ENCODE results near the gene PER1. TPM values are rescaled to one million over a fixed set of nuclear protein-coding genes. Genes with fewer than 3 reads are reported as not detected.

The PER1 gene
- total and polyA plus RNA-seq, 2 of the 4 experiments (the other 2 are of a cell fraction) = 3.4 to 10.5 TPM

DNA sequence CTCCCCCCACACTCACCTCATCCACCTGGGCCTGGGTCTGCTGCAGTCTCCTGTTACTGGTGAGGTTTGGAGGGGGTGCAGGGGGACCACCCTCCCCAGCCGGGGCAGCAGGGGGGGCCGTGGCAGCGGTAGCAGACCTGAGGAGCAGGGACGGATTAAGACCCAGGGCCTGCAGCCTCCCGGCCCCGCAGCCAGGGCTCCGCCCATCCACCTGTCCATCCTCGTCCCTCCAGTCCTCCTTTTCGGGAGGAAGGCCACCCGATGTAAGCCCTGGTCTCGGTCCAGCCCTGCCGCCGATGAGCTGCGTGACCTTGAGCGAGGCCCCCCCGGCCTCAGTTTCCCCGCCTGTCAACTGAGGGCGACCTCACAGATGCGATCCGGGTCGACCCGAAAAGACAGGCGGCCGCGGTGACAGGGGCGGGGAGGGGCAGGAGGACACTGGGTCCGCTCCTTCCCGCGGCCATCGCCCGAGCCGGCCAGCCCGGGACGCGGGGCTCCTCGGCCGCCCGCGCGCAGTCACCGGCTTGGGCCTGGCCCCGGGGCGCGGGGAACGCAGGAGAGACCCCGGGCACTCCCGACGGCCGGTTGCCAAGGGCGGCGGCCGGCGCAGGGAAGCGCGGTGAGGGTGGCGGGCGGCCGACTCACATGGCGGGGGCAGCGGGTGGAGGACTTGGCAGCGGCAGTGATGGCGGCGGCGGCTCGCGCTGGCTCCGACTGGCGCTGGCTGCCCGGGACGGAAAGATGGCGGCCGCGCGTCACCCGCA is 10.2 kb upstream of the PER1 start, which contains the start of gene VAMP2:
VAMP2 (minus strand) TSS at position 716 of the 764 bp plus-strand sequence; CDS start at position 647, 69 bp downstream.
- no peak for TF ChIP-seq RCOR1 (IDR thresholded peaks at IDR 0.05; ENCODE audit: insufficient replicate concordance, low read length)
- no peak for TF ChIP-seq RFX5 (IDR thresholded peaks at IDR 0.05; ENCODE audit: low read depth, low read length)
- TF ChIP-seq POLR2A (IDR thresholded peaks at IDR 0.05; ENCODE audit: low read depth, low read length) = peak; percentile 83
- TF ChIP-seq BHLHE40 (IDR thresholded peaks at IDR 0.05; ENCODE audit: low read depth, low read length) = no peak
- TF ChIP-seq CHD1 (IDR thresholded peaks at IDR 0.05; ENCODE audit: low read depth, low read length) = peak; percentile 54; the same call in 1 of the 2 replicates
- no peak for TF ChIP-seq NFE2L2 (IDR thresholded peaks at IDR 0.05; ENCODE audit: low read depth, low read length)
- TF ChIP-seq SMC3 (IDR thresholded peaks at IDR 0.05; ENCODE audit: low read depth, low read length) = no peak
- peak; percentile 50; the same call in 1 of the 2 replicates for TF ChIP-seq MAZ (IDR thresholded peaks at IDR 0.05; ENCODE audit: borderline replicate concordance, low read depth, low read length)
- TF ChIP-seq ELK1 (IDR thresholded peaks at IDR 0.05; ENCODE audit: borderline replicate concordance, low read depth, low read length) = no peak
- TF ChIP-seq MAFK (IDR thresholded peaks at IDR 0.05; ENCODE audit: low read depth, low read length) = no peak
- peak; percentile 48; the same call in 1 of the 2 replicates for TF ChIP-seq MXI1 (IDR thresholded peaks at IDR 0.05; ENCODE audit: borderline replicate concordance, low read depth, low read length)
- DNase-seq = peak; percentile 50

More for the DNA sequence above, 10.2 kb upstream of the PER1 start, which contains the start of gene VAMP2:
- Histone ChIP-seq H3K4ac (ENCODE audit: low read depth, low read length) (peak within 1 kb of the TSS; percentile 86), H3K14ac (replicated peaks; ENCODE audit: low read depth, low read length) (peak within 1 kb of the TSS; percentile 87), H3K4me3 (ENCODE audit: insufficient read depth, low read depth, low read length) (peak within 1 kb of the TSS; percentile 99), H4K8ac (ENCODE audit: low read depth in 2 of 2, low read length in 2 of 2) (peak within 1 kb of the TSS; percentile 93 to 98), H3K18ac (ENCODE audit: low read depth, low read length) (peak within 1 kb of the TSS; percentile 89), H2AK5ac (ENCODE audit: low read depth, low read length) (peak within 1 kb of the TSS; percentile 98), H3K4me2 (ENCODE audit: low read depth, low read length) (peak within 1 kb of the TSS; percentile 96), H3K56ac (ENCODE audit: extremely low read depth, insufficient read depth, low read length) (peak within 1 kb of the TSS; percentile 10), H2AK9ac (replicated peaks; ENCODE audit: low read depth, low read length, poor library complexity) (peak within 1 kb of the TSS; percentile 99), H3K9ac (ENCODE audit: low read depth, low read length) (peak within 1 kb of the TSS; percentile 93), H3K23ac (ENCODE audit: low read depth, low read length) (peak within 1 kb of the TSS; percentile 94), H3K27me3 (ENCODE audit: control insufficient read depth, insufficient read depth, low read length) (no peaks in the 10 kb centered on the region), H3K27ac (ENCODE audit: insufficient read depth, low read length) (peak within 1 kb of the TSS; percentile 93), H3K79me1 (ENCODE audit: low read depth in 1 of 2, low read length in 2 of 2) (peaks cover 21 to 39% of the 10 kb centered on the region in 2 experiments), H2AFZ (replicated peaks; ENCODE audit: low read length, poor library complexity) (peak within 1 kb of the TSS; percentile 97), H2BK5ac (ENCODE audit: low read depth, low read length, poor library complexity, severe bottlenecking) (peak within 1 kb of the TSS; percentile 87), H2BK15ac (ENCODE audit: low read depth, low read length) (peak within 1 kb of the TSS; percentile 15; the same call in 1 of the 3 replicates), H4K5ac (ENCODE audit: low read depth, low read length) (peak within 1 kb of the TSS; percentile 99), H3K9me1 (ENCODE audit: insufficient read depth, low read length) (peaks cover 7% of the 10 kb centered on the region), H4K91ac (ENCODE audit: insufficient read depth, low read depth, low read length) (peak within 1 kb of the TSS; percentile 91), H3K9me3 (ENCODE audit: control insufficient read depth, insufficient read depth, low read length) (no peaks in the 10 kb centered on the region), H4K20me1 (ENCODE audit: insufficient read depth, low read length) (peaks cover 14% of the 10 kb centered on the region), H3K4me1 (ENCODE audit: control insufficient read depth, insufficient read depth, low read length) (peaks cover 26% of the 10 kb centered on the region), H3K36me3 (ENCODE audit: control insufficient read depth, insufficient read depth, low read length) (peaks cover 15% of the 10 kb centered on the region), H2BK120ac (ENCODE audit: low read depth, low read length) (peak within 1 kb of the TSS; percentile 50), H2BK20ac (ENCODE audit: low read depth, low read length) (peak within 1 kb of the TSS; percentile 3; the same call in 1 of the 2 replicates)
- in situ Hi-C loops (cut with MboI; ENCODE audit: low sequenced_read_pairs) (loop anchor here (25.0 kb wide), 1 partner anchor 925 kb away; the partner anchor contains the start of genes DVL2, GABARAP and PHF23), intact Hi-C loops (cut with micrococcal nuclease) (no loop called here), dilution Hi-C loops (cut with HindIII; ENCODE audit: low sequenced_read_pairs, unreplicated experiment) (no loop called here)
- no TSS peak for BruUV-seq (replicated peaks)
- CTCF ChIA-PET = no interaction called here
- ATAC-seq (ENCODE audit: low read depth) = peak; percentile 71
- POLR2A ChIA-PET (ENCODE audit: unreplicated experiment) = no interaction called here
- 1% methylated on average over 37 of the region's 75 CpGs; no CpG with 5 or more reads in 1 of the 2 experiments for WGBS, 2 experiments (ENCODE audit: extremely low coverage in 2 of 2, insufficient read length in 1 of 2)

All from IMR-90 (cell line).